OCI-LY1 (cell line): ENCODE measurements around the gene VPS29.
"Not testable (repeated sequence)": the region's sequence is repeated elsewhere in the genome, so short reads cannot be mapped to it uniquely, and the experiment has no call there.

Experiments used
- H2AFZ ChIP-seq: fragments of 200-600 bp; sonication (generic), shearing (Covaris generic); 2 replicates; pipeline ENCODE4 v1.6.0; 2014; ENCODE audit warnings: antibody characterized with exemption, mild to moderate bottlenecking, low read length
- H3F3A ChIP-seq: fragments of 200-600 bp; sonication (generic), shearing (Covaris generic); 2 replicates; pipeline ENCODE4 v1.6.0; 2014; ENCODE audit warnings: mild to moderate bottlenecking, antibody characterized with exemption, low read length, moderate library complexity; ENCODE audit not compliant: insufficient read depth
- H3K27ac ChIP-seq: fragments of 200-600 bp; sonication (generic); 2 replicates; pipeline ENCODE4 v1.5.1; 2014; ENCODE audit warnings: low read length, mixed run types, mild to moderate bottlenecking, low read depth; ENCODE audit not compliant: poor library complexity, severe bottlenecking
- H3K27me3 ChIP-seq: fragments of 200-600 bp; sonication (generic); 2 replicates; pipeline ENCODE4 v1.6.0; 2014; ENCODE audit warnings: antibody characterized with exemption, mild to moderate bottlenecking, low read length, moderate library complexity; ENCODE audit not compliant: insufficient read depth
- H3K36me3 ChIP-seq: fragments of 200-600 bp; sonication (generic); 2 replicates; pipeline ENCODE4 v1.6.1; 2014; ENCODE audit warnings: mild to moderate bottlenecking, antibody characterized with exemption, low read length, moderate library complexity, mixed read lengths; ENCODE audit not compliant: insufficient read depth
- H3K4me1 ChIP-seq: fragments of 200-600 bp; sonication (generic); 2 replicates; pipeline ENCODE4 v1.5.1; 2014; ENCODE audit warnings: mild to moderate bottlenecking, low read length, moderate library complexity; ENCODE audit not compliant: insufficient read depth, severe bottlenecking
- H3K4me2 ChIP-seq: fragments of 200-600 bp; sonication (generic), shearing (Covaris generic); 2 replicates; pipeline ENCODE4 v1.6.1; 2014; ENCODE audit warnings: low read length
- H3K4me3 ChIP-seq: fragments of 200-600 bp; sonication (generic); 2 replicates; pipeline ENCODE4 v1.5.1; 2014; ENCODE audit warnings: low read length, low read depth, mild to moderate bottlenecking, mixed read lengths; ENCODE audit not compliant: poor library complexity, severe bottlenecking
- H3K79me2 ChIP-seq: fragments of 200-600 bp; shearing (Covaris generic); 2 replicates; pipeline ENCODE4 v1.6.1; 2016; ENCODE audit warnings: mixed run types, low read length, mixed read lengths; ENCODE audit not compliant: insufficient read depth
- H3K9ac ChIP-seq: fragments of 200-600 bp; sonication (generic), shearing (Covaris generic); 2 replicates; pipeline ENCODE4 v1.6.1; 2014; ENCODE audit warnings: mild to moderate bottlenecking, low read length, mixed read lengths
- H3K9me2 ChIP-seq: fragments of 200-600 bp; sonication (generic), shearing (Covaris generic); 2 replicates; pipeline ENCODE4 v1.6.1; 2014; ENCODE audit warnings: low read depth, mild to moderate bottlenecking, low read length, mixed read lengths
- H3K9me3 ChIP-seq: fragments of 200-600 bp; shearing (Covaris generic); 2 replicates; pipeline ENCODE4 v1.6.1; 2014; ENCODE audit warnings: low read length, mixed read lengths
- H4K20me1 ChIP-seq: fragments of 200-600 bp; sonication (generic), shearing (Covaris generic); 2 replicates; pipeline ENCODE4 v1.6.0; 2016; ENCODE audit warnings: mild to moderate bottlenecking, low read length; ENCODE audit not compliant: insufficient read depth
- CTCF ChIP-seq: fragments of 200-600 bp; sonication (generic), shearing (Covaris generic); IDR thresholded peaks from 2 replicates; pipeline ENCODE4 v1.5.1; 2017; ENCODE audit warnings: mild to moderate bottlenecking, antibody characterized with exemption, low read length, moderate library complexity, mixed read lengths
- EZH2 ChIP-seq: fragments of 200-600 bp; sonication (generic), shearing (Covaris generic); IDR thresholded peaks from 2 replicates; pipeline ENCODE4 v1.8.0; 2017; ENCODE audit warnings: borderline replicate concordance, mixed run types, mild to moderate bottlenecking, antibody characterized with exemption, low read length, moderate library complexity, mixed read lengths

VPS29 gene

GRCh38 chr12:110465024-110465423 lies 36.9 kb downstream of the VPS29 start:
- no peaks in the 10 kb centered on the region for H3K9me2 ChIP-seq
- H3K4me1 ChIP-seq = peaks cover 16% of the 10 kb centered on the region
- H3K36me3 ChIP-seq = peaks cover 4% of the 10 kb centered on the region; the same call in 1 of the 2 replicates
- H4K20me1 ChIP-seq = no peaks in the 10 kb centered on the region
- no peaks in the 10 kb centered on the region for H3K27me3 ChIP-seq
- no peak overlapping the region for H3K27ac ChIP-seq
- H2AFZ ChIP-seq = no peak overlapping the region
- peaks cover 10% of the 10 kb centered on the region for H3K79me2 ChIP-seq
- H3K4me2 ChIP-seq = no peak overlapping the region
- H3K9me3 ChIP-seq = no peaks in the 10 kb centered on the region
- H3K9ac ChIP-seq = no peak overlapping the region
- no peak overlapping the region for H3K4me3 ChIP-seq
- TF ChIP-seq EZH2 (no peak), CTCF (no peak)
- no peaks in the 10 kb centered on the region for H3F3A ChIP-seq

DNA sequence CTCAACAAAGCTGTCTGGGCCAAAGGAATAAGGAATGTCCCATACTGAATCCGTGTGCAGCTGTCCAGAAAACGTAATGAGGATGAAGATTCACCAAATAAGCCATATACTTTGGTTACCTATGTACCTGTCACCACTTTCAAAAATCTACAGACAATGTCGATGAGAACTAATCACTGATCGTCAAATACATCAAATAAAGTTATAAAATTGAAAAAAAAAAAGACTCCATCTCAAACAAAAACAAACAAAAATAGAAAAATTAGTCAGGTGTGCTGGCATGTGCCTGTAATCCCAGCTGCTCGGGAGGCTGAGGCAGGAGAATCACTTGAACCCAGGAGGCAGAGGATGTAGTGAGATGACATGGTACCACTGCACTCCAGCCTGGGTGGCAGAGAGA lies 40.7 kb downstream of the VPS29 start:
- not testable (repeated sequence) for H3K27me3 ChIP-seq, H2AFZ ChIP-seq, H3K9ac ChIP-seq, H3K9me3 ChIP-seq, H3K27ac ChIP-seq, H3K4me3 ChIP-seq, H3K9me2 ChIP-seq, H3K79me2 ChIP-seq, H4K20me1 ChIP-seq, H3K4me2 ChIP-seq, H3F3A ChIP-seq
- peaks cover 15% of the 10 kb centered on the region; the same call in 1 of the 2 replicates for H3K36me3 ChIP-seq
- H3K4me1 ChIP-seq = peaks cover 20% of the 10 kb centered on the region

GRCh38 chr12:110458756-110459155 lies 43.2 kb downstream of the VPS29 start:
- Histone ChIP-seq H3K4me3 (no peak overlapping the region), H3K36me3 (0 out of 2 replicates have a peak, but pooled peaks cover 12% of the 10 kb centered on the region), H3K4me2 (no peak overlapping the region), H3K27ac (no peak overlapping the region), H3K9ac (no peak overlapping the region), H3K27me3 (no peaks in the 10 kb centered on the region), H3K9me2 (no peaks in the 10 kb centered on the region), H3K4me1 (peaks cover 27% of the 10 kb centered on the region), H2AFZ (no peak overlapping the region), H3K79me2 (no peaks in the 10 kb centered on the region), H3K9me3 (no peaks in the 10 kb centered on the region), H3F3A (no peaks in the 10 kb centered on the region), H4K20me1 (no peaks in the 10 kb centered on the region)
- TF ChIP-seq CTCF = no peak
- TF ChIP-seq EZH2 = no peak

- no peaks in the 10 kb centered on the region for H3K27me3 ChIP-seq
- TF ChIP-seq EZH2 (no peak), CTCF (no peak)
- H4K20me1 ChIP-seq = no peaks in the 10 kb centered on the region
- H3K4me2 ChIP-seq = no peak overlapping the region
- H3K9me3 ChIP-seq = no peaks in the 10 kb centered on the region
- no peak overlapping the region for H3K27ac ChIP-seq
- H3K4me3 ChIP-seq = no peak overlapping the region
- H2AFZ ChIP-seq = no peak overlapping the region
- H3K36me3 ChIP-seq = peaks cover 8% of the 10 kb centered on the region; the same call in 1 of the 2 replicates
- H3K9ac ChIP-seq = no peak overlapping the region
- peaks cover 7% of the 10 kb centered on the region for H3K79me2 ChIP-seq
- H3K9me2 ChIP-seq = no peaks in the 10 kb centered on the region
- no peaks in the 10 kb centered on the region for H3F3A ChIP-seq
- peaks cover 40% of the 10 kb centered on the region for H3K4me1 ChIP-seq
Observed at GRCh38 chr12:110453569-110454296, 48.2 kb downstream of the VPS29 start.
